H9 (cell line): ENCODE results near the gene PARVB. TPM values are rescaled to one million over a fixed set of nuclear protein-coding genes. Genes with fewer than 3 reads are reported as not detected.

Experiments used
- DNase-seq: peaks from one replicate; pipeline ENCODE4 v3.0.0-alpha.2; 2017
- H2AFZ ChIP-seq: one replicate; pipeline ENCODE4 v1.6.1; 2013; ENCODE audit warnings: mild to moderate bottlenecking, low read length, control low read depth, moderate library complexity
- H2AK5ac ChIP-seq: 2 replicates; pipeline ENCODE4 v1.6.1; 2013; ENCODE audit warnings: low read length, control low read depth, mixed read lengths; ENCODE audit not compliant: insufficient read length
- H2BK120ac ChIP-seq: one replicate; pipeline ENCODE4 v1.6.1; 2013; ENCODE audit warnings: low read depth, mild to moderate bottlenecking, low read length, control low read depth, inconsistent platforms; ENCODE audit not compliant: poor library complexity, severe bottlenecking
- H2BK12ac ChIP-seq: 2 replicates; pipeline ENCODE4 v1.6.1; 2013; ENCODE audit warnings: low read length, control low read depth, mixed read lengths, low read depth; ENCODE audit not compliant: insufficient read length
- H2BK15ac ChIP-seq: 2 replicates; pipeline ENCODE4 v1.6.1; 2013; ENCODE audit warnings: low read depth, low read length, control low read depth
- H2BK20ac ChIP-seq: one replicate; pipeline ENCODE4 v1.6.1; 2013; ENCODE audit warnings: low read depth, mild to moderate bottlenecking, low read length, control low read depth, inconsistent platforms; ENCODE audit not compliant: poor library complexity, severe bottlenecking
- H2BK5ac ChIP-seq: 2 replicates; pipeline ENCODE4 v1.6.1; 2013; ENCODE audit warnings: low read length, control low read depth, mixed read lengths; ENCODE audit not compliant: insufficient read length
- H3K14ac ChIP-seq: 2 replicates; pipeline ENCODE4 v1.6.1; 2013; ENCODE audit warnings: low read length, control low read depth; ENCODE audit not compliant: insufficient read depth
- H3K18ac ChIP-seq: 2 replicates; pipeline ENCODE4 v1.6.1; 2013; ENCODE audit warnings: low read depth, mild to moderate bottlenecking, mixed read lengths, low read length, control low read depth; ENCODE audit not compliant: insufficient read length
- H3K23ac ChIP-seq: 2 replicates; pipeline ENCODE4 v1.6.1; 2013; ENCODE audit warnings: low read length, control low read depth, mixed read lengths, low read depth; ENCODE audit not compliant: insufficient read length
- H3K23me2 ChIP-seq: 2 replicates; pipeline ENCODE4 v1.6.1; 2013; ENCODE audit warnings: low read depth, mild to moderate bottlenecking, mixed read lengths, low read length, control low read depth; ENCODE audit not compliant: insufficient read length, poor library complexity, severe bottlenecking
- H3K27ac ChIP-seq: 2 replicates; pipeline ENCODE4 v1.5.1; 2013; ENCODE audit warnings: low read length, control low read depth, mixed read lengths, low read depth; ENCODE audit not compliant: insufficient read length
- H3K27me3 ChIP-seq: 2 replicates; pipeline ENCODE4 v1.6.1; 2013; ENCODE audit warnings: low read length, control low read depth, inconsistent platforms; ENCODE audit not compliant: insufficient read depth
- H3K4ac ChIP-seq: 2 replicates; pipeline ENCODE4 v1.6.1; 2013; ENCODE audit warnings: low read depth, mild to moderate bottlenecking, control low read depth, inconsistent platforms, low read length, moderate library complexity
- H3K4me1 ChIP-seq: 2 replicates; pipeline ENCODE4 v1.6.1; 2013; ENCODE audit warnings: low read length, control low read depth, inconsistent platforms; ENCODE audit not compliant: insufficient read depth
- H3K4me2 ChIP-seq: 2 replicates; pipeline ENCODE4 v1.6.1; 2013; ENCODE audit warnings: low read length, control low read depth, mixed read lengths; ENCODE audit not compliant: insufficient read length, insufficient read depth
- H3K56ac ChIP-seq: 2 replicates; pipeline ENCODE4 v1.6.1; 2013; ENCODE audit warnings: low read depth, mild to moderate bottlenecking, mixed read lengths, low read length, control low read depth; ENCODE audit not compliant: insufficient read length
- H3K79me1 ChIP-seq: 2 replicates; pipeline ENCODE4 v1.6.1; 2013; ENCODE audit warnings: low read depth, mild to moderate bottlenecking, moderate library complexity, low read length, control low read depth, inconsistent platforms; ENCODE audit not compliant: insufficient read depth, poor library complexity, severe bottlenecking
- H3K79me2 ChIP-seq: 2 replicates; pipeline ENCODE4 v1.6.1; 2013; ENCODE audit warnings: low read length, control low read depth, inconsistent platforms; ENCODE audit not compliant: insufficient read depth
- H3K9ac ChIP-seq: 2 replicates; pipeline ENCODE4 v1.6.1; 2013; ENCODE audit warnings: low read length, control low read depth, mixed read lengths; ENCODE audit not compliant: insufficient read length; ENCODE audit errors: extremely low read depth
- H3K9me3 ChIP-seq: one replicate; pipeline ENCODE4 v1.6.1; 2013; ENCODE audit warnings: low read depth, low read length, inconsistent platforms; ENCODE audit not compliant: control insufficient read depth
- H3T11ph ChIP-seq: one replicate; pipeline ENCODE4 v1.6.1; 2013; ENCODE audit warnings: mild to moderate bottlenecking, low read length, control low read depth, inconsistent platforms
- H4K20me1 ChIP-seq: one replicate; pipeline ENCODE4 v1.6.1; 2013; ENCODE audit not compliant: control insufficient read depth, insufficient read length, insufficient read depth
- H4K5ac ChIP-seq: 2 replicates; pipeline ENCODE4 v1.6.1; 2013; ENCODE audit warnings: low read depth, mild to moderate bottlenecking, mixed read lengths, low read length, control low read depth; ENCODE audit not compliant: insufficient read length
- H4K8ac ChIP-seq: replicated peaks from 2 replicates; pipeline ENCODE4 v1.6.1; 2013; ENCODE audit warnings: low read length, control low read depth, mixed read lengths, low read depth; ENCODE audit not compliant: insufficient read length
- H4K91ac ChIP-seq: 2 replicates; pipeline ENCODE4 v1.6.1; 2013; ENCODE audit warnings: low read depth, mild to moderate bottlenecking, moderate library complexity, mixed read lengths, low read length, control low read depth; ENCODE audit not compliant: insufficient read length
- H3K27ac Mint-ChIP-seq, 3 experiments: 2 replicates in 2 of 3; 3 replicates in 1 of 3; pipeline ENCODE4 v1.8.0; 2020 to 2021; ENCODE audit warnings: mixed read lengths in 3 of 3, mild to moderate bottlenecking in 1 of 3, moderate library complexity in 1 of 3
- H3K27me3 Mint-ChIP-seq: 2 replicates; pipeline ENCODE4 v1.8.0; 2021; ENCODE audit warnings: low read depth, mild to moderate bottlenecking, moderate library complexity, mixed read lengths
- H3K36me3 Mint-ChIP-seq, 3 experiments: 2 replicates in 2 of 3; 3 replicates in 1 of 3; pipeline ENCODE4 v1.8.0; 2020 to 2021; ENCODE audit warnings: low read depth in 3 of 3, mixed read lengths in 3 of 3; ENCODE audit not compliant: insufficient read depth in 1 of 3
- H3K4me1 Mint-ChIP-seq, 2 experiments: 2 replicates each; pipeline ENCODE4 v1.8.0; 2020; ENCODE audit warnings: mixed read lengths in 2 of 2
- H3K4me3 Mint-ChIP-seq, 2 experiments: 2 replicates in 1 of 2; 3 replicates in 1 of 2; pipeline ENCODE4 v1.8.0; 2020 to 2021; ENCODE audit warnings: mild to moderate bottlenecking in 2 of 2, mixed read lengths in 2 of 2, moderate library complexity in 1 of 2
- H3K9me3 Mint-ChIP-seq, 2 experiments: 2 replicates in 1 of 2; 3 replicates in 1 of 2; pipeline ENCODE4 v1.8.0; 2020; ENCODE audit warnings: mild to moderate bottlenecking in 2 of 2, mixed read lengths in 2 of 2, moderate library complexity in 1 of 2
- CTCF ChIP-seq: fragments of 200-600 bp; sonication (generic); conservative IDR thresholded peaks from 3 replicates; pipeline ENCODE4 v1.8.0; 2021; ENCODE audit warnings: antibody characterized with exemption, mild to moderate bottlenecking
- WGBS: extraction: QIAGEN DNeasy Blood & Tissue Kit; methylation state at CpG from one replicate; pipeline ENCODE4 v1.1.7; 2013; ENCODE audit warnings: missing lambda C conversion rate, low lambda C conversion rate, mixed read lengths; ENCODE audit not compliant: insufficient read length; ENCODE audit errors: extremely low coverage; 5-methylcytosine and 5-hydroxymethylcytosine counted together
- total RNA-seq: library from RNA; stranded (reverse); gene quantifications from 2 replicates; pipeline ENCODE4 v1.2.1, GENCODE V29; 2021

PARVB gene
- total RNA-seq, 1 experiment from 2014 or later: 15.6 TPM

GRCh38 chr22:44211256-44211945 lies 187.3 kb downstream of the PARVB start:
- no peaks in the 10 kb centered on the region for H3K79me2 ChIP-seq
- no peak overlapping the region for H3K4ac ChIP-seq
- no CpG with 5 or more reads among the region's 6 CpGs for WGBS
- H3K36me3 Mint-ChIP-seq: peaks cover 0 to 3% (median 0%) of the 10 kb centered on the region in 3 experiments; a peak in 2 of 7 replicates
- TF ChIP-seq CTCF: no peak
- no peak overlapping the region for H3K4me2 ChIP-seq
- no peak overlapping the region for H4K8ac ChIP-seq
- no peak overlapping the region for H2AK5ac ChIP-seq
- H3K4me1 Mint-ChIP-seq: peaks cover 0 to 4% of the 10 kb centered on the region in 2 experiments; a peak in 2 of 4 replicates
- peaks cover 0 to 14% of the 10 kb centered on the region in 2 experiments; a peak in 3 of 5 replicates for H3K9me3 Mint-ChIP-seq
- no peaks in the 10 kb centered on the region for H4K20me1 ChIP-seq
- no peak overlapping the region for H2BK20ac ChIP-seq
- H3K9me3 ChIP-seq: no peaks in the 10 kb centered on the region
- H2BK5ac ChIP-seq: no peak overlapping the region
- no peak overlapping the region for H3K23ac ChIP-seq
- no peak overlapping the region for H3K27ac ChIP-seq
- no peaks in the 10 kb centered on the region for H3K23me2 ChIP-seq
- no peak overlapping the region for H2BK12ac ChIP-seq
- H3K27me3 Mint-ChIP-seq: peaks cover 11% of the 10 kb centered on the region
- no peak overlapping the region for H3K27ac Mint-ChIP-seq
- H2BK120ac ChIP-seq: no peak overlapping the region
- H2BK15ac ChIP-seq: no peak overlapping the region
- no peak overlapping the region for H3K18ac ChIP-seq
- H3K79me1 ChIP-seq: no peaks in the 10 kb centered on the region
- H3K9ac ChIP-seq: no peak overlapping the region
- H4K91ac ChIP-seq: no peak overlapping the region
- no peak overlapping the region for H3K4me3 Mint-ChIP-seq
- H3T11ph ChIP-seq: no peak overlapping the region
- no peak overlapping the region for H3K56ac ChIP-seq
- H3K4me1 ChIP-seq: no peaks in the 10 kb centered on the region
- no peak overlapping the region for H4K5ac ChIP-seq
- no peak overlapping the region for H2AFZ ChIP-seq
- H3K27me3 ChIP-seq: no peaks in the 10 kb centered on the region
- peak; percentile 11 for DNase-seq
- no peak overlapping the region for H3K14ac ChIP-seq
